Endothelial cell of umbilical vein (primary cell): ENCODE results near the gene SETX. TPM values are rescaled to one million over a fixed set of nuclear protein-coding genes. Genes with fewer than 3 reads are reported as not detected.

ENCODE experiments used
- BruUV-seq: library from RNA; stranded (reverse); fragments of 400-500 nt; replicated peaks from 2 replicates; lab custom pipeline; 2021; lab: Mats Ljungman, UMichigan
- CTCF ChIA-PET: fragments of 300-600, 350-600 bp; sonication (Branson Sonifier 250); formaldehyde crosslinking; loops from one replicate; lab custom pipeline; 2021; ENCODE audit warnings: antibody characterized with exemption, inconsistent platforms; lab: Charles Lee
- POLR2A ChIA-PET: fragments of 300-600, 350-600 bp; sonication (Branson Sonifier 250); formaldehyde crosslinking; loops from one replicate; lab custom pipeline; 2021; ENCODE audit warnings: antibody characterized with exemption, inconsistent platforms; lab: Charles Lee
- DNase-seq: peaks from one replicate; pipeline ENCODE4 v3.0.0-alpha.2; 2011; ENCODE audit warnings: low read depth, low spot score
- FAIRE-seq: peaks from 2 replicates; lab custom pipeline; 2011; peaks lifted over from hg19 to GRCh38; lab: Jason Lieb, UNC
- H2AFZ ChIP-seq: 2 replicates; pipeline ENCODE4 v1.6.0; 2012; ENCODE audit warnings: low read depth, low read length, control low read depth, inconsistent platforms
- H3K27ac ChIP-seq: 2 replicates; pipeline ENCODE4 v1.5.1; 2011; ENCODE audit warnings: low read depth, mild to moderate bottlenecking, control low read depth, low read length, moderate library complexity; ENCODE audit not compliant: insufficient read depth
- H3K27me3 ChIP-seq, 2 experiments: 2 replicates each; pipeline versions ENCODE4 v1.6.0 to v1.6.1; 2011; ENCODE audit warnings: low read length in 2 of 2, mixed read lengths in 1 of 2; ENCODE audit not compliant: control insufficient read depth in 2 of 2, insufficient read depth in 2 of 2
- H3K36me3 ChIP-seq, 2 experiments: 2 replicates in 1 of 2; 3 replicates in 1 of 2; pipeline ENCODE4 v1.5.1; 2011; ENCODE audit warnings: low read length in 2 of 2, mild to moderate bottlenecking in 1 of 2, moderate library complexity in 1 of 2; ENCODE audit not compliant: control insufficient read depth in 2 of 2, insufficient read depth in 2 of 2; ENCODE audit errors: extremely low read depth in 1 of 2
- H3K4me1 ChIP-seq: 3 replicates; pipeline ENCODE4 v1.5.1; 2011; ENCODE audit warnings: mild to moderate bottlenecking, low read length; ENCODE audit not compliant: control insufficient read depth, insufficient read depth; ENCODE audit errors: extremely low read depth
- H3K4me2 ChIP-seq: 2 replicates; pipeline ENCODE4 v1.6.1; 2011; ENCODE audit warnings: low read length, control low read depth, mixed read lengths; ENCODE audit not compliant: insufficient read depth
- H3K4me3 ChIP-seq, 3 experiments: fragments of 200-600 bp in 1 of 3; sonication (generic), shearing (Covaris generic) in 1 of 3; replicated peaks in 1 of 3; 2 replicates each; pipeline ENCODE4 v1.5.1; 2011 to 2016; ENCODE audit warnings: control low read depth in 3 of 3, low read length in 3 of 3, mild to moderate bottlenecking in 2 of 3, inconsistent platforms in 1 of 3, low read depth in 1 of 3, moderate library complexity in 1 of 3; ENCODE audit not compliant: insufficient read depth in 1 of 3
- H3K79me2 ChIP-seq: 2 replicates; pipeline ENCODE4 v1.6.0; 2012; ENCODE audit warnings: low read length, inconsistent platforms; ENCODE audit not compliant: control insufficient read depth, insufficient read depth
- H3K9ac ChIP-seq: replicated peaks from 2 replicates; pipeline ENCODE3; 2011; ENCODE audit warnings: low read length, control low read depth; ENCODE audit not compliant: insufficient read depth; ENCODE audit errors: extremely low read depth
- H3K9me1 ChIP-seq: replicated peaks from 3 replicates; pipeline ENCODE4 v1.6.0; 2011; ENCODE audit warnings: mild to moderate bottlenecking, low read length; ENCODE audit not compliant: control insufficient read depth, insufficient read depth; ENCODE audit errors: extremely low read depth
- H3K9me3 ChIP-seq: replicated peaks from 2 replicates; pipeline ENCODE4 v1.5.1; 2012; ENCODE audit warnings: low read length, inconsistent platforms; ENCODE audit not compliant: control insufficient read depth, insufficient read depth
- H4K20me1 ChIP-seq: replicated peaks from 2 replicates; pipeline ENCODE3; 2011; ENCODE audit warnings: mild to moderate bottlenecking, low read length; ENCODE audit not compliant: control insufficient read depth, insufficient read depth; ENCODE audit errors: extremely low read depth
- CTCF ChIP-seq, 2 donors: IDR thresholded peaks; 1 replicate in 1 of 2; 2 replicates in 1 of 2; pipeline ENCODE4 v1.5.1; 2011; ENCODE audit warnings: low read length in 2 of 2, mild to moderate bottlenecking in 2 of 2, moderate library complexity in 2 of 2, control low read depth in 1 of 2, inconsistent platforms in 1 of 2, low read depth in 1 of 2; ENCODE audit not compliant: insufficient read depth in 1 of 2; ENCODE audit errors: extremely low read depth in 1 of 2
- EZH2 ChIP-seq: IDR thresholded peaks from 2 replicates; pipeline ENCODE4 v1.6.1; 2012; ENCODE audit warnings: borderline replicate concordance, low read depth, mild to moderate bottlenecking, moderate library complexity, low read length, inconsistent platforms; ENCODE audit not compliant: severe bottlenecking
- FOS ChIP-seq: IDR thresholded peaks from 2 replicates; pipeline ENCODE4 v1.6.1; 2011; ENCODE audit warnings: mild to moderate bottlenecking, low read length, moderate library complexity, borderline replicate concordance; ENCODE audit not compliant: insufficient read depth
- GATA2 ChIP-seq: IDR thresholded peaks from 2 replicates; pipeline ENCODE4 v1.7.0; 2011; ENCODE audit warnings: low read depth, mild to moderate bottlenecking, moderate library complexity, mixed read lengths, low read length; ENCODE audit not compliant: insufficient read length, insufficient read depth
- JUN ChIP-seq: IDR thresholded peaks from 2 replicates; pipeline ENCODE4 v1.6.1; 2011; ENCODE audit warnings: borderline replicate concordance, low read depth; ENCODE audit not compliant: insufficient read length, insufficient read depth
- MAX ChIP-seq: IDR thresholded peaks from 2 replicates; pipeline ENCODE4 v1.6.1; 2011; ENCODE audit not compliant: insufficient read depth, insufficient read length
- MYC ChIP-seq: IDR thresholded peaks from one replicate; pipeline ENCODE4 v1.6.1; 2011; ENCODE audit warnings: mild to moderate bottlenecking, low read depth, low read length
- POLR2A ChIP-seq: IDR thresholded peaks from 2 replicates; pipeline ENCODE4 v1.6.1; 2012; ENCODE audit warnings: low read depth, mild to moderate bottlenecking, control low read depth, low read length
- POLR2AphosphoS5 ChIP-seq: IDR thresholded peaks from 2 replicates; pipeline ENCODE4 v1.6.1; 2012; ENCODE audit warnings: low read depth, mild to moderate bottlenecking, control low read depth, low read length, moderate library complexity; ENCODE audit not compliant: insufficient read depth
- dilution Hi-C: fragments of 300-500 bp; cut with MboI; formaldehyde crosslinking; loops from one replicate; pipeline ENCODE4 v1.15.0; 2019; ENCODE audit warnings: low sequenced_read_pairs; ENCODE audit not compliant: extremely low pct_ligation_motif_present
- intact Hi-C: fragments of 100-400 bp; cut with micrococcal nuclease; formaldehyde crosslinking; loops from one replicate; pipeline ENCODE4 v1.10.0; 2022
- polyA plus RNA-seq, 4 experiments: library from polyadenylated mRNA; depleted of rRNA in 3 of 4; stranded (reverse) in 3 of 4; unstranded in 1 of 4; fragments of >200 nt; gene quantifications; 2 replicates each; pipeline versions ENCODE4 v1.2.1 to v1.2.3, GENCODE V29; 2011 to 2012; ENCODE audit warnings: missing spikeins in 1 of 4
- total RNA-seq: library from RNA; stranded (reverse); gene quantifications from 2 replicates; pipeline ENCODE4 v1.2.3, GENCODE V29; 2021

Gene SETX
- total and polyA plus RNA-seq, 2 donors (not counting 3 experiments of a cell fraction or from before 2014, with no cell fraction given), result 20.9 to 47.7 TPM

DNA sequence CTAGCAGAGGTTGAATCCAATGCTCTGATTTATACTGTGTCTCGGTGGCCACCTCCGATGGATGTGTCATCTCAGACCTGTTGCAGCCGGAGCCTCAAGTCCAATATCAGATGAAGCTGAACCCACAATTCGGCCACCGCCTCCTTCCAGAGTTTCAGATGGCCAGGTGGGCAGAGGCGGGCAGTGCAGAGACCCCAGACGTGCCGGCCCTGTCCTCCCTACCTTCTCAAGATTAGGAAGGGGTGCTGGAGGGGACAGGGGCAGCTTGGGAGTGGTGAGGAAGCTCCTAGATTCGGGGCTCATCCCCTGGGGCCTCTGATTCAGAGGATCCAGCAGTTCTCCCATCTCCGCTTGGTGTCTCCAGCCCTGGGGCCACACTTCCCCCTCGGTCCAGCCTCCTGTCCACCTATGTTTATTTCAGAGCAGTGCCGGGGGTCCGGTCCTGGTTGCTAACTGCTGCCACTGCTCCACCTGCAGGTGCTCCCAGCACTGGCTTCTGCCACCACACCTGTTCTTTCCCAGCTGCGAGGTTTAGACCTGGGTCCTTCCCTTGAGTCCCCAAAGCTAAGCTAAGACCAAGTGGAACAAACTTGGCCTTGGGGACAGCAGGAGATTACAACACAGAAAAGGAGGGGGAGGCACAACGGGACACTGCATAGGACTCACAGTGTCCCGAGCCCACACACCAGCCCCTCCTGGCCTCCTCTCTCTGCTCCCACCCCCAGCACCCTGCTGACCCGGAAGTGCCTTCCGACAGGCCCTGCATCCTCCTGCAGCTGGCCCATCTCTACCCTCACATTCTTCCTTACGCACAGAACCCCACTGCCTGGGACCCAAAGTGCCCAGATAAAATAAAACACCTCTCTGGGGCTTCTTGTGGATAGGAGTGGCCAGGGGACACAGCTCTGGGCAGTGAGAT, 111.4 kb downstream of the SETX start:
- DNase-seq, result no peak
- no peak overlapping the region for H3K4me2 ChIP-seq
- ChIA-PET CTCF (interaction anchor here (1.4 kb wide), 1 partner anchor 16 kb away, joined by 4 read pairs; no protein-coding TSS in a partner anchor), POLR2A (no interaction called here)
- no peaks in the 10 kb centered on the region for H4K20me1 ChIP-seq
- H3K9me1 ChIP-seq, result no peaks in the 10 kb centered on the region
- H2AFZ ChIP-seq, result no peak overlapping the region
- dilution Hi-C loops, result no loop called here
- no peak overlapping the region for H3K9ac ChIP-seq
- no peak for TF ChIP-seq MYC
- TF ChIP-seq POLR2AphosphoS5, result no peak
- no peak for TF ChIP-seq JUN
- TF ChIP-seq MAX, result no peak
- no peak for TF ChIP-seq CTCF (IDR thresholded peaks at IDR 0.05; ENCODE audit: extremely low read depth in 1 of 2, insufficient read depth in 1 of 2, low read depth in 1 of 2, low read length in 2 of 2)
- TF ChIP-seq GATA2, result no peak
- TF ChIP-seq EZH2, result no peak
- TF ChIP-seq FOS, result no peak
- TF ChIP-seq POLR2A, result no peak
- no peak overlapping the region for H3K27ac ChIP-seq
- H3K9me3 ChIP-seq, result no peaks in the 10 kb centered on the region
- FAIRE-seq, result no peak
- H3K36me3 ChIP-seq, result no peaks in the 10 kb centered on the region
- H3K79me2 ChIP-seq, result no peaks in the 10 kb centered on the region
- H3K4me3 ChIP-seq, result no peak overlapping the region
- peaks cover 4 to 5% of the 10 kb centered on the region in 2 experiments for H3K27me3 ChIP-seq
- intact Hi-C loops, result no loop called here
- BruUV-seq, result no TSS peak
- H3K4me1 ChIP-seq, result peaks cover 7% of the 10 kb centered on the region
